ENCODE results near the gene PSMB1. TPM values are rescaled to one million over a fixed set of nuclear protein-coding genes. Genes with fewer than 3 reads are reported as not detected.
A peak's percentile ranks its signal among the peaks of the same experiment; 100 is the strongest.

The PSMB1 gene
- total RNA-seq, 1 donor from 2014 or later = 165 TPM

DNA sequence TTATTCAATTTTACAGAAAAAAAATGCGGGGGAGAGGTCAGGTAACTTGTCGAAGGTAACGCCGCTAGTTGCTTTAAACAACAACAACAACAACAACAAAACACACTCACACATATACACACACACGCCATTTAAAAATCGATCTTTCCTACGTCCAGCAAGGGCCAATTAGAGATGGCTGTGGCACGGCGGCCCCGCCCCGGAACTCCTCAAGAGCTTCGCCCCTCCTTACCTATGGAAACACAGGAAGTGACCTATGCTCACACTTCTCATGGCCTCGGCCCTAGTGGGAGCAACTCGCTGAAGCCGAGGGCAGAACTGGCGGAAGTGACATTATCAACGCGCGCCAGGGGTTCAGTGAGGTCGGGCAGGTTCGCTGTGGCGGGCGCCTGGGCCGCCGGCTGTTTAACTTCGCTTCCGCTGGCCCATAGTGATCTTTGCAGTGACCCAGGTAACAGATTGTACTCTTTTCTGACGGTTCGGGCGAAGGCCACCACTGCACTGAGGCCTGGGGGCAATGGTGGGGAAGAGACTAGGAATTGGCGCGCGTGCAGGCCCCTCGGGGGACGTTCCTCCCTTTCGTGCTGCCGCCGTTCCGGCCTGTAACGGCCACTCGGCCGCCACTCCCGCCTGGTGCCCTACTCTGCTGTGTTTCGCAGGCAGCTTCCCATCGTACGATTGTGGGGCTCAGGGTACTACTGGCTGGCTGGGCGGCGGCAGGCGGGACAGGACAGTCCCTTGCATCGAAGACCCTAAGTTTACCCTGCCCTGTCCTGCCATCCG is 1.1 kb upstream of the PSMB1 start, which contains the start of gene TBP:
TSS of gene TBP (plus strand) at position 357 of the 783 bp plus-strand sequence. CDS start 2,661 bp downstream, outside the sequence.
- H3K4me1 Mint-ChIP-seq (ENCODE audit: unreplicated experiment) = peaks cover 7% of the 10 kb centered on the region

DNA sequence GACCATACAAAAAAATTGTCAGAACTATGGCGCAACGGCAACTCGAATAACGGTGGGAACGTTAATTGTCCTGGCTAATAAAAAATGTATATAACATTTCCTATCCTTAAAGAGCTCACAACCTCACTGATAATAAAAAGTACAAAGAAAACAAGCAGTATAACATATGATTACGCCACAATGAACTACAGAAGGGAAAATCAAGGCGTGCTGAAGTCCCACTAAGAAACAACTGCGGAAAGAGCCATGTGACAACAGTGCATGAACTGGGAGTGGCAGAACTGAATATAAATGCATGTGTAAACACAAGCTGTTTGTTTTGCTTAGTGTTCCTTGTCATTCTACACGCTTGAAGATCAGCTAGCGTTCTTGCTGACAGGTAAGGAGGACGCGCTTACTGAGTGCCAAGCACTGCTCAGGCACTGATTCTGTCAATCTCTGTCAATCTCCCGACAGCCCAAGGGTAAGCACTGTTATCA is 466 bp upstream of the PSMB1 start:
- H3K27ac Mint-ChIP-seq (ENCODE audit: unreplicated experiment) = no peak overlapping the region
- TF ChIP-seq, protein P1, sequence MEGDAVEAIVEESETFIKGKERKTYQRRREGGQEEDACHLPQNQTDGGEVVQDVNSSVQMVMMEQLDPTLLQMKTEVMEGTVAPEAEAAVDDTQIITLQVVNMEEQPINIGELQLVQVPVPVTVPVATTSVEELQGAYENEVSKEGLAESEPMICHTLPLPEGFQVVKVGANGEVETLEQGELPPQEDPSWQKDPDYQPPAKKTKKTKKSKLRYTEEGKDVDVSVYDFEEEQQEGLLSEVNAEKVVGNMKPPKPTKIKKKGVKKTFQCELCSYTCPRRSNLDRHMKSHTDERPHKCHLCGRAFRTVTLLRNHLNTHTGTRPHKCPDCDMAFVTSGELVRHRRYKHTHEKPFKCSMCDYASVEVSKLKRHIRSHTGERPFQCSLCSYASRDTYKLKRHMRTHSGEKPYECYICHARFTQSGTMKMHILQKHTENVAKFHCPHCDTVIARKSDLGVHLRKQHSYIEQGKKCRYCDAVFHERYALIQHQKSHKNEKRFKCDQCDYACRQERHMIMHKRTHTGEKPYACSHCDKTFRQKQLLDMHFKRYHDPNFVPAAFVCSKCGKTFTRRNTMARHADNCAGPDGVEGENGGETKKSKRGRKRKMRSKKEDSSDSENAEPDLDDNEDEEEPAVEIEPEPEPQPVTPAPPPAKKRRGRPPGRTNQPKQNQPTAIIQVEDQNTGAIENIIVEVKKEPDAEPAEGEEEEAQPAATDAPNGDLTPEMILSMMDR (IDR thresholded peaks at IDR 0.05; ENCODE audit: unreplicated experiment) = no peak
- peaks cover 3% of the 10 kb centered on the region for H3K36me3 Mint-ChIP-seq (ENCODE audit: low read depth, unreplicated experiment)
- peaks cover 7% of the 10 kb centered on the region for H3K4me1 Mint-ChIP-seq (ENCODE audit: unreplicated experiment)
- H3K27me3 Mint-ChIP-seq (ENCODE audit: unreplicated experiment) = no peaks in the 10 kb centered on the region
- DNase-seq (ENCODE audit: low spot score) = peak; percentile 23
- no peak overlapping the region for H3K4me3 Mint-ChIP-seq (ENCODE audit: unreplicated experiment)
- no peaks in the 10 kb centered on the region for H3K9me3 Mint-ChIP-seq (ENCODE audit: unreplicated experiment)

More for the DNA sequence above, 1.1 kb upstream of the PSMB1 start, which contains the start of gene TBP:
- Mint-ChIP-seq H3K4me3 (ENCODE audit: unreplicated experiment) (no peak within 1 kb of the TSS), H3K27ac (ENCODE audit: unreplicated experiment) (no peak within 1 kb of the TSS), H3K27me3 (ENCODE audit: unreplicated experiment) (no peaks in the 10 kb centered on the region), H3K9me3 (ENCODE audit: unreplicated experiment) (no peaks in the 10 kb centered on the region), H3K36me3 (ENCODE audit: low read depth, unreplicated experiment) (peaks cover 7% of the 10 kb centered on the region)
- DNase-seq (ENCODE audit: low spot score) = peak; percentile 95
- TF ChIP-seq, protein P1 (IDR thresholded peaks at IDR 0.05; ENCODE audit: unreplicated experiment) = peak; percentile 9

DNA sequence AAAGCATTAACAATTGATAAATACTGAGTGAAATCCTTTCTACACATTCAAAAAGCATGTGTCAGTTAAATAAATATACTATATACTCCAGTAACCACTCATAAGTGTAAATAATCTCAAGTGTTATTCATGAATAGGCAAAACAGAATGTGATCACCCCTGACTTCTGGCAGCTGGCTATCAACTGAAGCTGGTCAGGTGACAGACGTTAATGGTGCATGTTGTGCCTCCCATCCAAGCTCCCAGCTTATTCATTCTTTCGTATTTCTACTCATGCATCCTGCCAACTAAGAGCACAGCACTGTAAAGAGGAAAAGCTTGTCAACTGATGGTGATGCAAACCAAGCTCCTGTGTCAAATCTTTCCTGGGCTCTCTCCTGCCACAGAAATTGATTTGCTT is 7.7 kb downstream of the PSMB1 start:
- H3K4me1 Mint-ChIP-seq (ENCODE audit: unreplicated experiment) = peaks cover 2% of the 10 kb centered on the region
- H3K27me3 Mint-ChIP-seq (ENCODE audit: unreplicated experiment) = no peaks in the 10 kb centered on the region
- no peak overlapping the region for H3K27ac Mint-ChIP-seq (ENCODE audit: unreplicated experiment)
- TF ChIP-seq, protein P1 (IDR thresholded peaks at IDR 0.05; ENCODE audit: unreplicated experiment) = no peak
- H3K36me3 Mint-ChIP-seq (ENCODE audit: low read depth, unreplicated experiment) = peaks cover 9% of the 10 kb centered on the region
- no peak overlapping the region for H3K4me3 Mint-ChIP-seq (ENCODE audit: unreplicated experiment)
- DNase-seq (ENCODE audit: low spot score) = no peak
- no peaks in the 10 kb centered on the region for H3K9me3 Mint-ChIP-seq (ENCODE audit: unreplicated experiment)

DNA sequence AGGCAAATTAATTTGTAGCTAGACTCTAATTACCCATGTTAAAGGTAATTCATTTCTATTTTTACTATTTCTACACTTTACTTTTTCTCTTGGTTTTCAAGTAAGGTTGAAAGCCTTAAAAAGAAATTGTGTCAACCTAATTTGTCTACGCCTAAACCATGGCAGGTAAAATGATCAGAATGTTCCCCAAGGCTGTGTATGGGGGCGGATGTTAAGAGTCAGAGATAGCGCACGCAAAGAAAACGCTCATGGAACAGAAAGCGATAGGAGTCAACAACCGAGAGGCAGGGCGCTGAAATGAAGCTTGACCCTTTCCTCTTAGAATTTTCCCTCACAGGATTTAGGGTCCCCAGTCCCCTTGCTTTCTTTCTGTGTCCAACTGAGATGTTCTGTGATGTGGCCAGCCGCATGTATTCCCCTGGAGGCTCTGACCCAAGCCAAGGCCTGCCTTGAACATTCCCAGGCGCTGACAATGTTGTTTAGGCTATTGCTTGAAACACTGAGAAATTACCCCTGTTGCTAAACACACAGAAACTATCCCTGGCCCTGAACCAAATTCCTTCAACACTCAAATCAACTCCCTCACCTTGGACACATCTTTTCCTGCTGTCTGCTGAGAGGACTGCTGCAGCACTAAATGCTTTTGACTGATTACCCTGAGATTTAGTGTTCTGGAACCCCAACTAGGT is 10.9 kb downstream of the PSMB1 start:
- TF ChIP-seq, protein P1 (IDR thresholded peaks at IDR 0.05; ENCODE audit: unreplicated experiment) = no peak
- peaks cover 12% of the 10 kb centered on the region for H3K36me3 Mint-ChIP-seq (ENCODE audit: low read depth, unreplicated experiment)
- no peaks in the 10 kb centered on the region for H3K4me1 Mint-ChIP-seq (ENCODE audit: unreplicated experiment)
- no peaks in the 10 kb centered on the region for H3K9me3 Mint-ChIP-seq (ENCODE audit: unreplicated experiment)
- H3K4me3 Mint-ChIP-seq (ENCODE audit: unreplicated experiment) = no peak overlapping the region
- H3K27ac Mint-ChIP-seq (ENCODE audit: unreplicated experiment) = no peak overlapping the region
- no peak for DNase-seq (ENCODE audit: low spot score)
- H3K27me3 Mint-ChIP-seq (ENCODE audit: unreplicated experiment) = no peaks in the 10 kb centered on the region

Measured in endothelial cell (in vitro differentiated cells).